Measurements from ENCODE around the gene UBXN2A.

GRCh38 chr2:24024996-24025663 is 84.9 kb downstream of the UBXN2A start:
- TF ChIP-seq, protein P1, sequence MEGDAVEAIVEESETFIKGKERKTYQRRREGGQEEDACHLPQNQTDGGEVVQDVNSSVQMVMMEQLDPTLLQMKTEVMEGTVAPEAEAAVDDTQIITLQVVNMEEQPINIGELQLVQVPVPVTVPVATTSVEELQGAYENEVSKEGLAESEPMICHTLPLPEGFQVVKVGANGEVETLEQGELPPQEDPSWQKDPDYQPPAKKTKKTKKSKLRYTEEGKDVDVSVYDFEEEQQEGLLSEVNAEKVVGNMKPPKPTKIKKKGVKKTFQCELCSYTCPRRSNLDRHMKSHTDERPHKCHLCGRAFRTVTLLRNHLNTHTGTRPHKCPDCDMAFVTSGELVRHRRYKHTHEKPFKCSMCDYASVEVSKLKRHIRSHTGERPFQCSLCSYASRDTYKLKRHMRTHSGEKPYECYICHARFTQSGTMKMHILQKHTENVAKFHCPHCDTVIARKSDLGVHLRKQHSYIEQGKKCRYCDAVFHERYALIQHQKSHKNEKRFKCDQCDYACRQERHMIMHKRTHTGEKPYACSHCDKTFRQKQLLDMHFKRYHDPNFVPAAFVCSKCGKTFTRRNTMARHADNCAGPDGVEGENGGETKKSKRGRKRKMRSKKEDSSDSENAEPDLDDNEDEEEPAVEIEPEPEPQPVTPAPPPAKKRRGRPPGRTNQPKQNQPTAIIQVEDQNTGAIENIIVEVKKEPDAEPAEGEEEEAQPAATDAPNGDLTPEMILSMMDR (IDR thresholded peaks at IDR 0.05): no peak
- no peak for TF ChIP-seq POLR2A (IDR thresholded peaks at IDR 0.05)
